ENCODE data around the gene AMH. TPM values are rescaled to one million over a fixed set of nuclear protein-coding genes. Genes with fewer than 3 reads are reported as not detected.
A peak's percentile ranks its signal among the peaks of the same experiment; 100 is the strongest.

The AMH gene
- total RNA-seq, 2 experiments from 2014 or later, result 3.3 to 3.5 TPM

DNA sequence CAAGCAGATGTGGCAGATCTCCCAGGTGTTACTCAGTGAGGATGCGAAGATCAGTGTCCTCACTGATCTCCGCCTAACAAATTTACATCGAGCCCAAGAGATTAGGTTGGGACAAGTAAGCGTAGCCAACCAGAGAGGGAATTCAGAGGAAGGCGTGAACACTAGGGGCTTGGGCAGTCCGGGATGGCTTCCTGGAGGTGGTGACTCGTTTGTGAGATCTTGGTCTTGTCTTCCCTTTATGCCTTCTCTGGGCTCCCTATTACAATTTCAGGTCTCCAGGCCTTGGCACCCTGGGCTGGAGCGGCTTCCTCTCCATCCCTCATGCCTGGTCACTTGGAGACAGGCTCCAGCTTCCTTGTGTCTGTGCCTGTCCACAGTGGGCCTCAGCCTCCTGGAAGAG, 6.3 kb upstream of the AMH start:
- H3K4me1 Mint-ChIP-seq (ENCODE audit: low read depth), result peaks cover 50% of the 10 kb centered on the region
- CTCF ChIA-PET, result no interaction called here
- Histone ChIP-seq H3K4me3 (ENCODE audit: low read length) (no peak overlapping the region), H3K36me3 (ENCODE audit: insufficient read depth, low read length) (peaks cover 72% of the 10 kb centered on the region), H3K27ac (ENCODE audit: low read depth in 1 of 2, low read length in 2 of 2) (no peak overlapping the region), H3K27me3 (ENCODE audit: control insufficient read depth in 1 of 2, insufficient read depth in 2 of 2, low read length in 2 of 2) (no peaks in the 10 kb centered on the region), H3K4me1 (ENCODE audit: insufficient read depth, low read length) (peaks cover 59% of the 10 kb centered on the region), H3K9me3 (ENCODE audit: control insufficient read depth in 1 of 2, insufficient read depth in 1 of 2, low read length in 2 of 2) (no peaks in the 10 kb centered on the region)
- no peak for DNase-seq
- POLR2A ChIA-PET, result no interaction called here
- TF ChIP-seq, protein P1, sequence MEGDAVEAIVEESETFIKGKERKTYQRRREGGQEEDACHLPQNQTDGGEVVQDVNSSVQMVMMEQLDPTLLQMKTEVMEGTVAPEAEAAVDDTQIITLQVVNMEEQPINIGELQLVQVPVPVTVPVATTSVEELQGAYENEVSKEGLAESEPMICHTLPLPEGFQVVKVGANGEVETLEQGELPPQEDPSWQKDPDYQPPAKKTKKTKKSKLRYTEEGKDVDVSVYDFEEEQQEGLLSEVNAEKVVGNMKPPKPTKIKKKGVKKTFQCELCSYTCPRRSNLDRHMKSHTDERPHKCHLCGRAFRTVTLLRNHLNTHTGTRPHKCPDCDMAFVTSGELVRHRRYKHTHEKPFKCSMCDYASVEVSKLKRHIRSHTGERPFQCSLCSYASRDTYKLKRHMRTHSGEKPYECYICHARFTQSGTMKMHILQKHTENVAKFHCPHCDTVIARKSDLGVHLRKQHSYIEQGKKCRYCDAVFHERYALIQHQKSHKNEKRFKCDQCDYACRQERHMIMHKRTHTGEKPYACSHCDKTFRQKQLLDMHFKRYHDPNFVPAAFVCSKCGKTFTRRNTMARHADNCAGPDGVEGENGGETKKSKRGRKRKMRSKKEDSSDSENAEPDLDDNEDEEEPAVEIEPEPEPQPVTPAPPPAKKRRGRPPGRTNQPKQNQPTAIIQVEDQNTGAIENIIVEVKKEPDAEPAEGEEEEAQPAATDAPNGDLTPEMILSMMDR (IDR thresholded peaks at IDR 0.05), result no peak
- no peaks in the 10 kb centered on the region for H3K9me3 Mint-ChIP-seq
- peak overlapping the region; percentile 99 for H3K27ac Mint-ChIP-seq
- H3K36me3 Mint-ChIP-seq (ENCODE audit: low read depth), result peaks cover 63% of the 10 kb centered on the region
- no peak for ATAC-seq (ENCODE audit: poor library complexity)
- no peaks in the 10 kb centered on the region for H3K27me3 Mint-ChIP-seq
- peak overlapping the region; percentile 48 for H3K4me3 Mint-ChIP-seq
- intact Hi-C loops (cut with DNase I, micrococcal nuclease), result no loop called here

DNA sequence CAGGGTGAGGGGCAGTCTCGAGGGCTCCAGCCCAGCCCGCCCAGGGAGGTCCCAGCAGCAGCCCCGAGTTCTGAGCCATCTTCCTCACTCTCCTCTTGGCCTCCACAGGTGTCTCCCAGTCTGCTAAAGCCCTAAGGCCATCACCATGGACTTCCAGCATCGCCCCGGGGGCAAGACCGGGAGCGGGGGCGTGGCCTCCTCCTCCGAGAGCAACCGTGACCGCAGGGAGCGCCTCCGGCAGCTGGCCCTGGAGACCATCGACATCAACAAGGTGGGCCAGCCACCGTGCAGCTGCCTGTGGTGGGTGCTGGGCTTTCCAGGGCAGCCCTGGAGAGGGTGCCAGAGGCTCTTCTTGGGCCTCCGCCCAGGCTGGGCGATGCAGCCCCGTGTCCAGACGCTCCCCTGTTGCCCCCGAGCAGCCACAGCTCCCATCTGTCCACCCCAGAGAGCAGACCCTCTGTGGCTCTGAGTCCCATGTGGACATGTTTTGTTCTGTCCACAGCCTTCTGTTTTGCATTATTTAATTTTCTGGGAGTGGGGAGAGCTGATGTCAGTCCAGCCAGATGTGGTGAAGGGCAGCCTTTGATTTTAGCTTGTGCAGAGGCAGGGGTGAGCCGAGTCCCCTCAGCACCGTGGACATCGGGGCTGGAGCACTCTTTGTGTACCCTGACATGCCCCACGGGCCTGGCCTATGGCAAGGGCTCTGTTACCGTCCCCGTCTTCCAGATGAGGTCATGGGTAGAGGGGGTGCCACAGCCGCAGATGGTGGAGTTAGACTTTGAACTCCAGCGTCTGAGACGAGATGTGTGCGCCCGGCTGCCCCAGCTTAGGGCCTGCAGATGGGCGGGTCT, 5.6 kb upstream of the AMH start:
- no peak overlapping the region for H3K4me3 Mint-ChIP-seq
- CTCF ChIA-PET, result no interaction called here
- H3K4me1 Mint-ChIP-seq (ENCODE audit: low read depth), result peaks cover 43% of the 10 kb centered on the region
- TF ChIP-seq, protein P1 (IDR thresholded peaks at IDR 0.05), result no peak
- no peaks in the 10 kb centered on the region for H3K9me3 ChIP-seq (ENCODE audit: control insufficient read depth in 1 of 2, insufficient read depth in 1 of 2, low read length in 2 of 2)
- H3K27me3 ChIP-seq (ENCODE audit: control insufficient read depth in 1 of 2, insufficient read depth in 2 of 2, low read length in 2 of 2), result no peaks in the 10 kb centered on the region
- peaks cover 60% of the 10 kb centered on the region for H3K36me3 Mint-ChIP-seq (ENCODE audit: low read depth)
- no peak overlapping the region for H3K27ac ChIP-seq (ENCODE audit: low read depth in 1 of 2, low read length in 2 of 2)
- H3K4me1 ChIP-seq (ENCODE audit: insufficient read depth, low read length), result peaks cover 53% of the 10 kb centered on the region
- peaks cover 77% of the 10 kb centered on the region for H3K36me3 ChIP-seq (ENCODE audit: insufficient read depth, low read length)
- no peaks in the 10 kb centered on the region for H3K27me3 Mint-ChIP-seq
- intact Hi-C loops (cut with DNase I, micrococcal nuclease), result no loop called here
- H3K27ac Mint-ChIP-seq, result peak overlapping the region; percentile 99
- no peak overlapping the region for H3K4me3 ChIP-seq (ENCODE audit: low read length)
- H3K9me3 Mint-ChIP-seq, result no peaks in the 10 kb centered on the region
- POLR2A ChIA-PET, result no interaction called here
- DNase-seq (no peak), ATAC-seq (ENCODE audit: poor library complexity) (no peak)

DNA sequence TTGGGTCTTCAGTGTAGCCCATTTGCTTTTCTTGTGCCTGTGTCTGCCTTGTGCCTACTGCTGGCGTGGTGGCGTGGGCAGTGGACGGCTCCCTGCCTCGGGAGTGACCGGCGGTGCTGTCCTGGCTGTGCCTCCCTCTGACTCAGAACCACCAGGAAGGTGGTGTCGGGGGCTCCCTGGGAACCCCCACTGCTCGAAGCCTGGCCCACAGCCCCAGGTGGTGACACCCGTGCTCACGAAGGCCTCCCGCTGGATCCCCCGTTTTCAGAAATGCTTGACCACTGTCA, 5.1 kb upstream of the AMH start:
- peaks cover 37% of the 10 kb centered on the region for H3K4me1 Mint-ChIP-seq (ENCODE audit: low read depth)
- ATAC-seq (ENCODE audit: poor library complexity) (no peak), DNase-seq (no peak)
- H3K4me3 Mint-ChIP-seq, result no peak overlapping the region
- Histone ChIP-seq H3K27me3 (ENCODE audit: control insufficient read depth in 1 of 2, insufficient read depth in 2 of 2, low read length in 2 of 2) (no peaks in the 10 kb centered on the region), H3K4me1 (ENCODE audit: insufficient read depth, low read length) (peaks cover 47% of the 10 kb centered on the region), H3K27ac (ENCODE audit: low read depth in 1 of 2, low read length in 2 of 2) (no peak overlapping the region), H3K36me3 (ENCODE audit: insufficient read depth, low read length) (peaks cover 82% of the 10 kb centered on the region), H3K9me3 (ENCODE audit: control insufficient read depth in 1 of 2, insufficient read depth in 1 of 2, low read length in 2 of 2) (no peaks in the 10 kb centered on the region), H3K4me3 (ENCODE audit: low read length) (no peak overlapping the region)
- H3K9me3 Mint-ChIP-seq, result no peaks in the 10 kb centered on the region
- ChIA-PET CTCF (no interaction called here), POLR2A (no interaction called here)
- no peaks in the 10 kb centered on the region for H3K27me3 Mint-ChIP-seq
- peaks cover 62% of the 10 kb centered on the region for H3K36me3 Mint-ChIP-seq (ENCODE audit: low read depth)
- intact Hi-C loops (cut with DNase I, micrococcal nuclease), result no loop called here
- TF ChIP-seq, protein P1 (IDR thresholded peaks at IDR 0.05), result no peak
- H3K27ac Mint-ChIP-seq, result no peak overlapping the region

All from CD4-positive, alpha-beta T cell (primary cell).